NCI-H1436 (cell line): ENCODE measurements around the gene TTLL13.
"Not testable (repeated sequence)": the region's sequence is repeated elsewhere in the genome, so short reads cannot be mapped to it uniquely, and the experiment has no call there.

Source experiments
- DNase-seq: peaks from one replicate; lab custom pipeline; 2025; lab: John Stamatoyannopoulos, UW

TTLL13 gene

GRCh38 chr15:90234096-90234988, 15.0 kb upstream of the TTLL13 start, which contains the start of gene GDPGP1:
Gene GDPGP1 (plus strand): TSS chr15:90234209. CDS start chr15:90240909, 6,700 bp downstream.
- no peak for DNase-seq

GRCh38 chr15:90239371-90239770, 10.0 kb upstream of the TTLL13 start:
- DNase-seq = no peak

- DNase-seq = no peak
These were observed 8.5 kb upstream of the TTLL13 start for GRCh38 chr15:90240856-90241255.

GRCh38 chr15:90241343-90242192, 7.8 kb upstream of the TTLL13 start:
- no peak for DNase-seq

- DNase-seq = no peak
These were observed 5.3 kb upstream of the TTLL13 start for GRCh38 chr15:90243943-90244639.

- DNase-seq = no peak
These were observed 560 bp upstream of the TTLL13 start for GRCh38 chr15:90248789-90249202.

GRCh38 chr15:90257776-90258175, 8.4 kb downstream of the TTLL13 start:
- no peak for DNase-seq

- no peak for DNase-seq
These were observed 10.2 kb downstream of the TTLL13 start for GRCh38 chr15:90259524-90259923.

- not testable (repeated sequence) for DNase-seq
These were observed 11.4 kb downstream of the TTLL13 start for GRCh38 chr15:90260731-90261130.

- no peak for DNase-seq
These were observed 12.5 kb downstream of the TTLL13 start for GRCh38 chr15:90261811-90262210.

- DNase-seq = no peak
These were observed 13.1 kb downstream of the TTLL13 start for GRCh38 chr15:90262426-90262825.

- no peak for DNase-seq
These were observed 15.3 kb downstream of the TTLL13 start for GRCh38 chr15:90264671-90265070.

- peak; percentile 78 for DNase-seq
These were observed 16.1 kb downstream of the TTLL13 start, which contains the start of gene NGRN for GRCh38 chr15:90265271-90266060. Gene NGRN (plus strand): TSS chr15:90265672. CDS start chr15:90265713, 41 bp downstream.

GRCh38 chr15:90266061-90266431, 16.7 kb downstream of the TTLL13 start:
- DNase-seq = peak; percentile 65

GRCh38 chr15:90266485-90266884, 17.1 kb downstream of the TTLL13 start:
- DNase-seq = no peak

- no peak for DNase-seq
These were observed 19.1 kb downstream of the TTLL13 start for GRCh38 chr15:90268415-90268814.

GRCh38 chr15:90270502-90271150, 21.3 kb downstream of the TTLL13 start:
- DNase-seq = no peak

- no peak for DNase-seq
These were observed 22.3 kb downstream of the TTLL13 start for GRCh38 chr15:90271459-90272166.

GRCh38 chr15:90278467-90278866, 29.1 kb downstream of the TTLL13 start:
- DNase-seq = not testable (repeated sequence)

- not testable (repeated sequence) for DNase-seq
These were observed 31.4 kb downstream of the TTLL13 start for GRCh38 chr15:90280743-90281142.
